Endothelial cell (in vitro differentiated cells): ENCODE data around the gene CRACDL. TPM values are rescaled to one million over a fixed set of nuclear protein-coding genes. Genes with fewer than 3 reads are reported as not detected.

Experiments used
- DNase-seq: peaks from one replicate; pipeline ENCODE4 v3.0.0; 2021; ENCODE audit warnings: low spot score
- H3K27ac Mint-ChIP-seq: one replicate; pipeline ENCODE4 v1.8.0; 2021; ENCODE audit warnings: mixed read lengths, inconsistent platforms; ENCODE audit not compliant: unreplicated experiment
- H3K27me3 Mint-ChIP-seq: one replicate; pipeline ENCODE4 v1.8.0; 2021; ENCODE audit warnings: mild to moderate bottlenecking, moderate library complexity, mixed read lengths, inconsistent platforms; ENCODE audit not compliant: unreplicated experiment
- H3K36me3 Mint-ChIP-seq: one replicate; pipeline ENCODE4 v1.8.0; 2021; ENCODE audit warnings: mild to moderate bottlenecking, low read depth, mixed read lengths, inconsistent platforms; ENCODE audit not compliant: unreplicated experiment
- H3K4me1 Mint-ChIP-seq: one replicate; pipeline ENCODE4 v1.8.0; 2021; ENCODE audit warnings: mild to moderate bottlenecking, mixed read lengths, inconsistent platforms; ENCODE audit not compliant: unreplicated experiment
- H3K4me3 Mint-ChIP-seq: one replicate; pipeline ENCODE4 v1.8.0; 2021; ENCODE audit warnings: mild to moderate bottlenecking, mixed read lengths, inconsistent platforms; ENCODE audit not compliant: unreplicated experiment
- H3K9me3 Mint-ChIP-seq: one replicate; pipeline ENCODE4 v1.8.0; 2021; ENCODE audit warnings: mixed read lengths, inconsistent platforms; ENCODE audit not compliant: unreplicated experiment
- total RNA-seq: library from RNA; stranded (reverse); fragmentation: NEBNext Ultra II Directional; extraction: Animal tissue kit (Norgen Biotek cat#: 25700); gene quantifications from one replicate; pipeline ENCODE4 v1.2.1, GENCODE V29; 2021; ENCODE audit not compliant: unreplicated experiment
- TF ChIP-seq, protein P1 (sequence below): fragments of 200-600 bp; sonication (generic); IDR thresholded peaks from one replicate; pipeline ENCODE4 v1.5.0; 2021; ENCODE audit warnings: antibody characterized with exemption; ENCODE audit not compliant: unreplicated experiment

CRACDL gene
- total RNA-seq, 1 donor from 2014 or later, result 3.3 TPM

- TF ChIP-seq, protein P1, sequence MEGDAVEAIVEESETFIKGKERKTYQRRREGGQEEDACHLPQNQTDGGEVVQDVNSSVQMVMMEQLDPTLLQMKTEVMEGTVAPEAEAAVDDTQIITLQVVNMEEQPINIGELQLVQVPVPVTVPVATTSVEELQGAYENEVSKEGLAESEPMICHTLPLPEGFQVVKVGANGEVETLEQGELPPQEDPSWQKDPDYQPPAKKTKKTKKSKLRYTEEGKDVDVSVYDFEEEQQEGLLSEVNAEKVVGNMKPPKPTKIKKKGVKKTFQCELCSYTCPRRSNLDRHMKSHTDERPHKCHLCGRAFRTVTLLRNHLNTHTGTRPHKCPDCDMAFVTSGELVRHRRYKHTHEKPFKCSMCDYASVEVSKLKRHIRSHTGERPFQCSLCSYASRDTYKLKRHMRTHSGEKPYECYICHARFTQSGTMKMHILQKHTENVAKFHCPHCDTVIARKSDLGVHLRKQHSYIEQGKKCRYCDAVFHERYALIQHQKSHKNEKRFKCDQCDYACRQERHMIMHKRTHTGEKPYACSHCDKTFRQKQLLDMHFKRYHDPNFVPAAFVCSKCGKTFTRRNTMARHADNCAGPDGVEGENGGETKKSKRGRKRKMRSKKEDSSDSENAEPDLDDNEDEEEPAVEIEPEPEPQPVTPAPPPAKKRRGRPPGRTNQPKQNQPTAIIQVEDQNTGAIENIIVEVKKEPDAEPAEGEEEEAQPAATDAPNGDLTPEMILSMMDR, result no peak
- Mint-ChIP-seq H3K4me1 (no peaks in the 10 kb centered on the region), H3K27me3 (peaks cover 4% of the 10 kb centered on the region), H3K36me3 (no peaks in the 10 kb centered on the region), H3K4me3 (no peak overlapping the region), H3K27ac (no peak overlapping the region), H3K9me3 (no peaks in the 10 kb centered on the region)
- no peak for DNase-seq
Measured at GRCh38 chr2:98861601-98862000, 74.4 kb downstream of the CRACDL start.

GRCh38 chr2:98859323-98859722 is 76.7 kb downstream of the CRACDL start:
- Mint-ChIP-seq H3K4me3 (no peak overlapping the region), H3K9me3 (no peaks in the 10 kb centered on the region), H3K27me3 (no peaks in the 10 kb centered on the region), H3K36me3 (no peaks in the 10 kb centered on the region), H3K4me1 (no peaks in the 10 kb centered on the region), H3K27ac (no peak overlapping the region)
- TF ChIP-seq, protein P1, result no peak
- no peak for DNase-seq

- Mint-ChIP-seq H3K4me1 (no peaks in the 10 kb centered on the region), H3K9me3 (no peaks in the 10 kb centered on the region)
Measured at GRCh38 chr2:98857001-98857400, 79.0 kb downstream of the CRACDL start.

DNA sequence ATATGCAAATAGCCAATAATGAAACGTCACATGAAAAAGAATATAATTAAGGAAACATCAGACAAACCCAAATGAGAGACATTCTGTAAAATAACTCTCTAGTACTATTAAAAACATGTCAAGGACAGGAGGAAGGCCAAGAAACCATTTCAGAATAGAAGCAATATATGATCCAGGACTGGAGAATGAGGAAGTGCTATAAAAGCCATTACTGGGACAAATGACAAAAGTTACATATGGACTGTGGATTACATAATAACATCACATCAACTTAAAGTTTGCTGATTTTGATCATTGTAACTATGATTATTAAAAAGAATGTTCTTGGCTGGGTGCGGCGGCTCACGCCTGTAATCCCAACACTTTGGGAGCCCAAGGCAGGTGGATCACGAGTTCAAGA is 81.3 kb downstream of the CRACDL start:
- Mint-ChIP-seq H3K36me3 (no peaks in the 10 kb centered on the region), H3K9me3 (no peaks in the 10 kb centered on the region)

More at GRCh38 chr2:98857001-98857400, 79.0 kb downstream of the CRACDL start:
- DNase-seq, result no peak
- no peak overlapping the region for H3K27ac Mint-ChIP-seq
- TF ChIP-seq, protein P1, result no peak
- no peak overlapping the region for H3K4me3 Mint-ChIP-seq
- H3K36me3 Mint-ChIP-seq, result no peaks in the 10 kb centered on the region
- no peaks in the 10 kb centered on the region for H3K27me3 Mint-ChIP-seq

DNA sequence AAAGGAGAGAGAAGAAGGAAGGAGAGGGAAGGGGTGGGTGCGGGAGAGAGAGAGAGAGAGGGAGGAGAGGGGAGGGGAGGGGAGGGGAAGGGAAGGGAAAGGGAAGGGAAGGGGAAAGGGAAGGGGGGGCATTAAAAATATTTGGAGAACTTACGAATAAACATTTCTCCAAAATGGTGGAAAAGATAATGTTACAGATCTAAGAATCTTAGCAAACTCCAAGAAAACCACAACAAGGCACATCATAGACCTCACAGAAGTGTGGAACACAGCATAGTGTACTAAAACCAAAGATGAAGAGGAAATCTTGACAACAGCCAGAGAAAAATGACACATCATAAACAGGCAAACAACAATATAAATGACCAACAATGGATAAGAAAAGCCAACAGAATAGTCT is 83.1 kb downstream of the CRACDL start:
- no peak overlapping the region for H3K4me3 Mint-ChIP-seq
- TF ChIP-seq, protein P1, result no peak
- H3K36me3 Mint-ChIP-seq, result no peaks in the 10 kb centered on the region
- DNase-seq, result no peak
- H3K9me3 Mint-ChIP-seq, result no peaks in the 10 kb centered on the region
- H3K27ac Mint-ChIP-seq, result no peak overlapping the region
- no peaks in the 10 kb centered on the region for H3K4me1 Mint-ChIP-seq
- no peaks in the 10 kb centered on the region for H3K27me3 Mint-ChIP-seq

More for the DNA sequence above, 81.3 kb downstream of the CRACDL start:
- H3K27ac Mint-ChIP-seq, result no peak overlapping the region
- no peak for DNase-seq
- H3K4me1 Mint-ChIP-seq, result no peaks in the 10 kb centered on the region
- TF ChIP-seq, protein P1, result no peak
- H3K27me3 Mint-ChIP-seq, result no peaks in the 10 kb centered on the region
- no peak overlapping the region for H3K4me3 Mint-ChIP-seq
